ENCODE results near the gene LTBP3. TPM values are rescaled to one million over a fixed set of nuclear protein-coding genes. Genes with fewer than 3 reads are reported as not detected.

Gene LTBP3
- polyA plus RNA-seq, 4 donors = 6.5 to 77.6 (median 21.3) TPM

DNA sequence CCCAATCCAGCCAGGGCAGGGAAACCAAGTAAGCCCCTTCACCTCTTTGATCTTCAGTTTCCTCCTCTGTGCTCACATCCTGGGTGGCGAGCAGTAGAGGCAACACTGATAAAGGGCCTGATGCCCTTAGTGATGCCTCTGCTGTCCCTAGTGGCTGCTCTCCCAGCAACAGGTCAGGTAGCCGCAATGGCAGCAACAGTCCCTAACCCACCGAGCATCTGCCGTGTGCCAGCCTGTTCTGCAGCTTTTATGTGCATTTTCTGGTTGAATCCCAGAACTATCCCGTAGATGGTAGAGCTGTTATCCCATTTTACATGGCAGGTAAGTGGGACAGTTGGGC, 28.0 kb downstream of the LTBP3 start:
- DNase-seq (no peak), FAIRE-seq (no peak)
- Histone ChIP-seq H3K27ac (ENCODE audit: low read depth in 1 of 3, low read length in 2 of 3) (no peak overlapping the region), H3K27me3 (ENCODE audit: control insufficient read depth in 3 of 3, insufficient read depth in 3 of 3, low read length in 3 of 3) (no peaks in the 10 kb centered on the region), H3K36me3 (ENCODE audit: control insufficient read depth in 3 of 3, insufficient read depth in 2 of 3, low read depth in 1 of 3, low read length in 3 of 3) (peaks cover 5 to 90% (median 11%) of the 10 kb centered on the region in 3 donors), H3K4me3 (ENCODE audit: low read depth in 1 of 3, low read length in 3 of 3) (no peak overlapping the region), H3K4me1 (ENCODE audit: control insufficient read depth in 3 of 3, insufficient read depth in 2 of 3, low read depth in 1 of 3, low read length in 2 of 3) (peaks cover 0 to 9% (median 0%) of the 10 kb centered on the region in 3 donors), H3K9me3 (ENCODE audit: control insufficient read depth in 2 of 2, insufficient read depth in 1 of 2, low read depth in 1 of 2, low read length in 1 of 2) (no peaks in the 10 kb centered on the region)
- 83 to 87% (median 87%) methylated on average over 5 of the region's 5 CpGs for WGBS, 3 donors

DNA sequence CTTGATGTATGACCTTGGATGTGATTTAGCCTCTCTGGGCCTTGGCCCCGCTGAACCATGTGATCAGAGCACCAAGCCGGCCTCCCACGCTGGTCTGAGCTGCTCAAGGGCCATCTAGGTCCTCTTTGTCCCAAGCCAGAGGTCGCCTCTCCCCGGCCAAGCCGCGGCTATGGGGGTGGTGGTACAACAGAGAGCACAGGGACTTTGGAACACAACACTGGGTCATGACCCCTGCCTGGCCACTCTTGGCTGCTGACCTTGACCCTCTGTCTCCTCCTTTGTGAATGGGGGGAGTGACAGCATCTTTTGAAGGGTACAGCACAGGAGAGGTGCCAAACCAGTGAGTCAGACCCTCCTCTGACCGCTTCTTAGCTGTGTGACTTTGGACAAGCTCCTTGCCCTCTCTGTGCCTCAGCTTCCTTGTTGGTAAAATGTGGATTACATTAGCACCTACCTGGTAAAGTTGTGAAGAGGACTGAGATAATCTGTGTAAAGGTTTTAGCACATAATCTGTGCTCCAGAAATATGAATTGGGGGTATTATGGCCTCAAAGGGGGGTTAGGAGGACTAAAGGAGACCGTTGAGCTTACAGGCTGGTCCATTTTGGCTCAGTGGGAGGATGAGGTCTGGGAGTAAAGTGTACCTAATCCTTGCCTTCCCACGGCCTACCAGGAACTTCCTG, 28.5 kb downstream of the LTBP3 start:
- Histone ChIP-seq H3K36me3 (ENCODE audit: control insufficient read depth in 3 of 3, insufficient read depth in 2 of 3, low read depth in 1 of 3, low read length in 3 of 3) (peaks cover 2 to 85% (median 11%) of the 10 kb centered on the region in 3 donors), H3K4me3 (ENCODE audit: low read depth in 1 of 3, low read length in 3 of 3) (no peak overlapping the region), H3K4me1 (ENCODE audit: control insufficient read depth in 3 of 3, insufficient read depth in 2 of 3, low read depth in 1 of 3, low read length in 2 of 3) (peaks cover 0 to 9% (median 0%) of the 10 kb centered on the region in 3 donors), H3K27ac (ENCODE audit: low read depth in 1 of 3, low read length in 2 of 3) (no peak overlapping the region), H3K27me3 (ENCODE audit: control insufficient read depth in 3 of 3, insufficient read depth in 3 of 3, low read length in 3 of 3) (no peaks in the 10 kb centered on the region), H3K9me3 (ENCODE audit: control insufficient read depth in 2 of 2, insufficient read depth in 1 of 2, low read depth in 1 of 2, low read length in 1 of 2) (no peaks in the 10 kb centered on the region)
- FAIRE-seq = no peak
- 84 to 87% (median 86%) methylated on average over 10 of the region's 10 CpGs for WGBS, 3 donors
- DNase-seq = no peak

- H3K27me3 ChIP-seq (ENCODE audit: control insufficient read depth in 3 of 3, insufficient read depth in 3 of 3, low read length in 3 of 3) = no peaks in the 10 kb centered on the region
- H3K9me3 ChIP-seq (ENCODE audit: control insufficient read depth in 2 of 2, insufficient read depth in 1 of 2, low read depth in 1 of 2, low read length in 1 of 2) = no peaks in the 10 kb centered on the region
- no peak for DNase-seq
- no peak for FAIRE-seq
- no peak overlapping the region for H3K27ac ChIP-seq (ENCODE audit: low read depth in 1 of 3, low read length in 2 of 3)
- H3K4me1 ChIP-seq (ENCODE audit: control insufficient read depth in 3 of 3, insufficient read depth in 2 of 3, low read depth in 1 of 3, low read length in 2 of 3) = peaks cover 0 to 16% (median 0%) of the 10 kb centered on the region in 3 donors
- 91 to 93% (median 92%) methylated on average over 9 to 12 of the region's 12 CpGs for WGBS, 3 donors
- H3K36me3 ChIP-seq (ENCODE audit: control insufficient read depth in 3 of 3, insufficient read depth in 2 of 3, low read depth in 1 of 3, low read length in 3 of 3) = peaks cover 2 to 81% (median 11%) of the 10 kb centered on the region in 3 donors
- no peak overlapping the region for H3K4me3 ChIP-seq (ENCODE audit: low read depth in 1 of 3, low read length in 3 of 3)
These were observed 29.3 kb downstream of the LTBP3 start for GRCh38 chr11:65528819-65529350.

DNA sequence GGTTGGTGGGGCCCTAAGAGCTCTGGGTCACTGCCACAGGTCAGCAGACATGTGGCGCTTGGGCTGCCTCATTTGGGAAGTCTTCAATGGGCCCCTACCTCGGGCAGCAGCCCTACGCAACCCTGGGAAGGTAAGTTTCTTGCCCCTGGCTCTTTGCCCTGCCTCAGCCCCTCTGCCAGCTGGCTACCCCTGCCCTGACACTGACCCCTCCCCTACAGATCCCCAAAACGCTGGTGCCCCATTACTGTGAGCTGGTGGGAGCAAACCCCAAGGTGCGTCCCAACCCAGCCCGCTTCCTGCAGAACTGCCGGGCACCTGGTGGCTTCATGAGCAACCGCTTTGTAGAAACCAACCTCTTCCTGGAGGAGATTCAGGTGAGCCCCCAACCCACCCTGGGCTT, 31.4 kb downstream of the LTBP3 start:
- H3K9me3 ChIP-seq (ENCODE audit: control insufficient read depth in 2 of 2, insufficient read depth in 1 of 2, low read depth in 1 of 2, low read length in 1 of 2) = no peaks in the 10 kb centered on the region
- 94 to 97% (median 94%) methylated on average over 8 of the region's 8 CpGs for WGBS, 3 donors
- FAIRE-seq = no peak

DNA sequence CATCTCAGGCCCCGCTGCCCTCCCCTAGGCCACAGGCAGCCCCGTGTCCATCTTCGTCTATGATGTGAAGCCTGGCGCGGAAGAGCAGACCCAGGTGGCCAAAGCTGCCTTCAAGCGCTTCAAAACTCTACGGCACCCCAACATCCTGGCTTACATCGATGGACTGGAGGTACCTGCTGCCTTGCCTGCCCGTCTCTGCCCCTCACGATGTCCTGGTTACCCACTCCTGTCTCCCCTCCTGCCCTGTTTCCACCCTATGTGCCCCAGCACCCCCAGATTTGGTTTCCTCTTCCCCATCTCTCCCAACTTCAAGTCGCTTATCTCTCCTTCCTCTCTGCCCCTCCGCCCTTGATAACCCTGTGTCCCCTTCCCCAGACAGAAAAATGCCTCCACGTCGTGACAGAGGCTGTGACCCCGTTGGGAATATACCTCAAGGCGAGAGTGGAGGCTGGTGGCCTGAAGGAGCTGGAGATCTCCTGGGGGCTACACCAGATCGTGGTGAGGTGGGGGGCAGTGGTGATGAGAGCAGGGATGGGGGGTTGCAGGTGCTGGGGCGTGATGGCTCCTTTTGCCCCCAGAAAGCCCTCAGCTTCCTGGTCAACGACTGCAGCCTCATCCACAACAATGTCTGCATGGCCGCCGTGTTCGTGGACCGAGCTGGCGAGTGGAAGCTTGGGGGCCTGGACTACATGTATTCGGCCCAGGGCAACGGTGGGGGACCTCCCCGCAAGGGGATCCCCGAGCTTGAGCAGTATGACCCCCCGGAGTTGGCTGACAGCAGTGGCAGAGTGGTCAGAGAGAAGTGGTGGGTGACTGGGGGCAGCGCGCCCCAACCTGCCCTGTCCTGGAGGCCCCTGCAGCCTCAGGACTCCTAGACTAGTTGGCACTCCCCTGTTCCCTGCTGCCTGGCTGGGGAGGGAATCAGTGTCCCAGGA, 32.3 kb downstream of the LTBP3 start:
- Histone ChIP-seq H3K27me3 (ENCODE audit: control insufficient read depth in 3 of 3, insufficient read depth in 3 of 3, low read length in 3 of 3) (no peaks in the 10 kb centered on the region), H3K9me3 (ENCODE audit: control insufficient read depth in 2 of 2, insufficient read depth in 1 of 2, low read depth in 1 of 2, low read length in 1 of 2) (no peaks in the 10 kb centered on the region), H3K4me1 (ENCODE audit: control insufficient read depth in 3 of 3, insufficient read depth in 2 of 3, low read depth in 1 of 3, low read length in 2 of 3) (peaks cover 0 to 36% (median 0%) of the 10 kb centered on the region in 3 donors), H3K4me3 (ENCODE audit: low read depth in 1 of 3, low read length in 3 of 3) (peak overlapping the region; percentile 73 to 98 (median 88)), H3K36me3 (ENCODE audit: control insufficient read depth in 3 of 3, insufficient read depth in 2 of 3, low read depth in 1 of 3, low read length in 3 of 3) (peaks cover 0 to 53% (median 2%) of the 10 kb centered on the region in 3 donors), H3K27ac (ENCODE audit: low read depth in 1 of 3, low read length in 2 of 3) (peak overlapping the region in 1 of 3 donors; percentile 89)
- 45 to 47% (median 45%) methylated on average over 29 to 31 of the region's 31 CpGs for WGBS, 3 donors
- FAIRE-seq (no peak), DNase-seq (no peak)

More for the DNA sequence above, 31.4 kb downstream of the LTBP3 start:
- Histone ChIP-seq H3K36me3 (ENCODE audit: control insufficient read depth in 3 of 3, insufficient read depth in 2 of 3, low read depth in 1 of 3, low read length in 3 of 3) (peaks cover 0 to 62% (median 11%) of the 10 kb centered on the region in 3 donors), H3K4me3 (ENCODE audit: low read depth in 1 of 3, low read length in 3 of 3) (no peak overlapping the region), H3K27ac (ENCODE audit: low read depth in 1 of 3, low read length in 2 of 3) (no peak overlapping the region), H3K4me1 (ENCODE audit: control insufficient read depth in 3 of 3, insufficient read depth in 2 of 3, low read depth in 1 of 3, low read length in 2 of 3) (peaks cover 0 to 35% (median 0%) of the 10 kb centered on the region in 3 donors), H3K27me3 (ENCODE audit: control insufficient read depth in 3 of 3, insufficient read depth in 3 of 3, low read length in 3 of 3) (no peaks in the 10 kb centered on the region)
- DNase-seq = no peak

DNA sequence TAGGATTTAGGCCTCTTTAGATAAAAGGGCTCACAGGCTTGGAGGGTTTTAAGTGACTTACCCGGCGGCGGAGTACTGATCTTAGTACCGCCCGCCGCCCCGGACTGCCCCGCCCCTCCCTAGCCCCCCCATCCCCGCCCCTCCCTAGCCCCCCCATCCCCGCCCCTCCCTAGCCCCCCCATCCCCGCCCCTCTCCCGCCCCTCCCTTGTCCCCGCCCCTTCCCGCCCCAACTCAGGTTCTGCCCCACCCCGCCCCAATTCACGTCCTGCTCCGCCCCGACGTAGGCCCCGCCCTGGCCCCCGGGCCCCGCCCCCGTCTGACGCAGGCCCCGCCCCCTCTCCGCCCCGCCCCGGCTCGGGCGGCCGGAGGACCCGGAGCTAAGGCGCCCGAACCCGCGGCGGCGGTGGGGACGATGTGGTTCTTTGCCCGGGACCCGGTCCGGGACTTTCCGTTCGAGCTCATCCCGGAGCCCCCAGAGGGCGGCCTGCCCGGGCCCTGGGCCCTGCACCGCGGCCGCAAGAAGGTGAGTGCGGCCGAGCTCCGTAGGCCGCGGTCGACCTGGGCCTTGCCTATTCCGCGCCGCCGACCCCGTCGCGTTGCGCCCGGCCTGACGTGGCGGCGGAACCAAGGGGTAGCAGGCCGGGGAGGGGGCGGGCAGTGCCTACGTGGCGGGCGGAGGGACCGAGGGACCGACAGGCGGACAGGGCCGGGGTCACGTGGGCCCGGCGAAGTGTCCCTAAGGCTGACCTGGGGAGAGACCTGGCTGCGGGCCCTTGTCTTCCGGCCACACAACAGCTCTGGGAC, 33.2 kb downstream of the LTBP3 start, which contains the start of gene SCYL1:
TSS of gene SCYL1 (plus strand) at position 343 of the 805 bp plus-strand sequence. CDS start at position 414, 71 bp downstream.
- DNase-seq = peak; percentile 74 to 82
- no peaks in the 10 kb centered on the region for H3K9me3 ChIP-seq (ENCODE audit: control insufficient read depth in 2 of 2, insufficient read depth in 1 of 2, low read depth in 1 of 2, low read length in 1 of 2)
- 0 to 1% (median 1%) methylated on average over 22 to 77 of the region's 82 CpGs for WGBS, 3 donors
- FAIRE-seq = no peak
- peaks cover 0 to 36% (median 0%) of the 10 kb centered on the region in 3 donors for H3K4me1 ChIP-seq (ENCODE audit: control insufficient read depth in 3 of 3, insufficient read depth in 2 of 3, low read depth in 1 of 3, low read length in 2 of 3)
- peak within 1 kb of the TSS; percentile 64 to 89 (median 76) for H3K27ac ChIP-seq (ENCODE audit: low read depth in 1 of 3, low read length in 2 of 3)
- H3K27me3 ChIP-seq (ENCODE audit: control insufficient read depth in 3 of 3, insufficient read depth in 3 of 3, low read length in 3 of 3) = no peaks in the 10 kb centered on the region
- peak within 1 kb of the TSS; percentile 73 to 98 (median 88) for H3K4me3 ChIP-seq (ENCODE audit: low read depth in 1 of 3, low read length in 3 of 3)
- H3K36me3 ChIP-seq (ENCODE audit: control insufficient read depth in 3 of 3, insufficient read depth in 2 of 3, low read depth in 1 of 3, low read length in 3 of 3) = peaks cover 0 to 44% (median 2%) of the 10 kb centered on the region in 3 donors

DNA sequence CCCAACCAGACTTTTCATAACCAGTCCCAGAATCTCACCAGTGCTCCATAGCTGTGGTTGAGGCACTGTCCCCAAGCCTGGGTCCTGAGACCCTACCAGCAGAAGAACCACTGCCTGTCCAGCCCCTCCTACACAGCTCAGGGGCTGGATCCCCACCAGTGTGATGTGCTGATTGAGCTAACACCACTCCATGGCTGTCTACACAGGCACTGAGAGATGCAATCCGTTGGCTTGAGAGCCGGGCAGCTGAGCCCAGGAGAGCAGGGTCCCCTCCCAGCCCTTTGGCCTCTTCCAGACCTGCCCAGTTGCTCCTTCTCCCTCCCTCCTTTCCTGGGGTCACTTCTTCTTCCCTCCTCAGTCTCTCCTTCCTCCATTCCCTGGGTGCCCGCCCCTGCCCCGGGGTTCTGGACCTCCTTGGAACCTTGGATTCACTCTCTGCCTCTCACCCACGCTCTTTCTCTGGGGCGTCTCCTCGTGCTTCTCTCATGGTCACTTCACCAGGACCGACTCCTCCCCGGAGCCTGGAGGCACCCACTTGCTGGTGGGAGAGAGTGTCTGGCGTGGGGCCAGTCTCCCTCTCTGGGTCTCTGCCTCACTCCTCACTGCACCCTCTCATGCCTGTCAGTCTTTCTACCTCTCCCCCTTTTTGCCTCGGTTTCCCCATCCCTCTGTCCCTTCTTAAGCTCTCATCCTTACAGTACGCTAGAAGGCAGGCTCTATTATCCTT, 34.0 kb downstream of the LTBP3 start:
- H3K27ac ChIP-seq (ENCODE audit: low read depth in 1 of 3, low read length in 2 of 3) = peak overlapping the region; percentile 33 to 57 (median 46)
- H3K27me3 ChIP-seq (ENCODE audit: control insufficient read depth in 3 of 3, insufficient read depth in 3 of 3, low read length in 3 of 3) = no peaks in the 10 kb centered on the region
- peaks cover 0 to 37% (median 2%) of the 10 kb centered on the region in 3 donors for H3K36me3 ChIP-seq (ENCODE audit: control insufficient read depth in 3 of 3, insufficient read depth in 2 of 3, low read depth in 1 of 3, low read length in 3 of 3)
- H3K4me3 ChIP-seq (ENCODE audit: low read depth in 1 of 3, low read length in 3 of 3) = peak overlapping the region in 1 of 3 donors; percentile 26
- FAIRE-seq (no peak), DNase-seq (peak in 1 of 2 donors; percentile 66)
- H3K4me1 ChIP-seq (ENCODE audit: control insufficient read depth in 3 of 3, insufficient read depth in 2 of 3, low read depth in 1 of 3, low read length in 2 of 3) = peaks cover 0 to 36% (median 0%) of the 10 kb centered on the region in 3 donors
- H3K9me3 ChIP-seq (ENCODE audit: control insufficient read depth in 2 of 2, insufficient read depth in 1 of 2, low read depth in 1 of 2, low read length in 1 of 2) = no peaks in the 10 kb centered on the region
- 23 to 35% (median 25%) methylated on average over 12 of the region's 12 CpGs for WGBS, 3 donors

Measured in small intestine (tissue), 7 donors.